ENCODE measurements around the gene DACH2.

GRCh38 chrX:86146102-86146501 is 2.1 kb upstream of the DACH2 start:
- TF ChIP-seq EP300 (IDR thresholded peaks at IDR 0.05; ENCODE audit: low read length) = no peak
- TF ChIP-seq BHLHE40 (IDR thresholded peaks at IDR 0.05; ENCODE audit: low read length) = no peak
- no peak for TF ChIP-seq NCOA1 (IDR thresholded peaks at IDR 0.05; ENCODE audit: low read depth)
- no peak for TF ChIP-seq ZC3H8 (IDR thresholded peaks at IDR 0.05)

All from K562 (cell line).